MCF 10A (cell line): ENCODE measurements around the gene MAMDC4. TPM values are rescaled to one million over a fixed set of nuclear protein-coding genes. Genes with fewer than 3 reads are reported as not detected.
A peak's percentile ranks its signal among the peaks of the same experiment; 100 is the strongest.

Experiments used
- BruUV-seq: library from RNA; stranded (reverse); fragments of 400-500 nt; replicated peaks from 2 replicates; lab custom pipeline; 2021; lab: Mats Ljungman, UMichigan
- CTCF ChIA-PET: fragments of 300-600 bp; sonication (Branson Sonifier 250); formaldehyde crosslinking; extraction: SDS; loops from one replicate; lab custom pipeline; 2021; ENCODE audit warnings: antibody characterized with exemption, inconsistent platforms; lab: Yijun Ruan, JAX
- POLR2A ChIA-PET: fragments of 300-600, 350-650 bp; sonication (Branson Sonifier 250); formaldehyde crosslinking; extraction: SDS; loops from one replicate; lab custom pipeline; 2020; ENCODE audit warnings: antibody characterized with exemption, inconsistent platforms; lab: Yijun Ruan, JAX
- DNase-seq: peaks from one replicate; pipeline ENCODE4 v3.0.0-alpha.2; 2018; ENCODE audit not compliant: unreplicated experiment
- H3K27ac Mint-ChIP-seq: one replicate; pipeline ENCODE4 v1.8.0; 2022; ENCODE audit warnings: mild to moderate bottlenecking, low read depth, mixed read lengths; ENCODE audit not compliant: unreplicated experiment
- H3K27me3 Mint-ChIP-seq: one replicate; pipeline ENCODE4 v1.8.0; 2022; ENCODE audit warnings: mixed read lengths; ENCODE audit not compliant: insufficient read depth, unreplicated experiment
- H3K36me3 Mint-ChIP-seq: one replicate; pipeline ENCODE4 v1.8.0; 2022; ENCODE audit warnings: mild to moderate bottlenecking, moderate library complexity, mixed read lengths; ENCODE audit not compliant: insufficient read depth, unreplicated experiment
- H3K4me1 Mint-ChIP-seq: one replicate; pipeline ENCODE4 v1.8.0; 2022; ENCODE audit warnings: mixed read lengths; ENCODE audit not compliant: insufficient read depth, unreplicated experiment
- H3K4me3 Mint-ChIP-seq: one replicate; pipeline ENCODE4 v1.8.0; 2022; ENCODE audit warnings: mild to moderate bottlenecking, moderate library complexity, mixed read lengths; ENCODE audit not compliant: unreplicated experiment
- H3K9me3 Mint-ChIP-seq: one replicate; pipeline ENCODE4 v1.8.0; 2022; ENCODE audit warnings: mixed read lengths; ENCODE audit not compliant: unreplicated experiment
- CTCF ChIP-seq: fragments of 200-600 bp; IDR thresholded peaks from one replicate; pipeline ENCODE4 v1.8.0; 2022; ENCODE audit warnings: antibody characterized with exemption, mild to moderate bottlenecking; ENCODE audit not compliant: unreplicated experiment
- intact Hi-C: fragments of 100-400 bp; cut with micrococcal nuclease; formaldehyde crosslinking; loops from 2 replicates; pipeline ENCODE4 v1.14.1; 2022
- total RNA-seq: library from RNA; stranded (reverse); gene quantifications from 2 replicates; pipeline ENCODE4 v1.2.3, GENCODE V29; 2022

The MAMDC4 gene
- total RNA-seq, 1 experiment from 2014 or later: 14.1 TPM

GRCh38 chr9:136902259-136902821, 50.2 kb downstream of the MAMDC4 start:
- Mint-ChIP-seq H3K36me3 (peaks cover 58% of the 10 kb centered on the region), H3K27me3 (no peaks in the 10 kb centered on the region), H3K9me3 (no peaks in the 10 kb centered on the region), H3K4me3 (peak overlapping the region; percentile 55), H3K27ac (peak overlapping the region; percentile 87), H3K4me1 (peaks cover 19% of the 10 kb centered on the region)
- CTCF ChIA-PET: interaction anchor here (0.9 to 1.9 kb wide), 5 partner anchors 14 to 165 kb away, joined by 3 to 7 read pairs (median 3); no protein-coding TSS in a partner anchor
- no TSS peak for BruUV-seq
- POLR2A ChIA-PET: interaction anchor here (1.0 to 3.2 kb wide), 5 partner anchors 16 to 124 kb away, joined by 3 to 28 read pairs (median 4); partner anchors contain the start of genes FBXW5, RABL6 and TRAF2
- intact Hi-C loops: no loop called here
- no peak for TF ChIP-seq CTCF
- peak; percentile 58 for DNase-seq

GRCh38 chr9:136903041-136903554, 51.0 kb downstream of the MAMDC4 start:
- H3K36me3 Mint-ChIP-seq: peaks cover 62% of the 10 kb centered on the region
- H3K4me3 Mint-ChIP-seq: no peak overlapping the region
- H3K9me3 Mint-ChIP-seq: no peaks in the 10 kb centered on the region
- POLR2A ChIA-PET: interaction anchor here (1.0 to 3.2 kb wide), 4 partner anchors 16 to 125 kb away, joined by 3 to 28 read pairs (median 4); partner anchors contain the start of genes RABL6 and TRAF2
- H3K27me3 Mint-ChIP-seq: no peaks in the 10 kb centered on the region
- H3K4me1 Mint-ChIP-seq: peaks cover 19% of the 10 kb centered on the region
- peak overlapping the region; percentile 87 for H3K27ac Mint-ChIP-seq
- intact Hi-C loops: no loop called here
- no TSS peak for BruUV-seq
- no peak for DNase-seq
- no peak for TF ChIP-seq CTCF
- CTCF ChIA-PET: interaction anchor here (1.9 kb wide), 1 partner anchor 15 kb away, joined by 6 read pairs; no protein-coding TSS in a partner anchor

- Mint-ChIP-seq H3K27me3 (no peaks in the 10 kb centered on the region), H3K4me3 (no peak overlapping the region), H3K9me3 (no peaks in the 10 kb centered on the region), H3K4me1 (peaks cover 9% of the 10 kb centered on the region), H3K27ac (no peak overlapping the region), H3K36me3 (peaks cover 52% of the 10 kb centered on the region)
- DNase-seq: no peak
- ChIA-PET POLR2A (no interaction called here), CTCF (no interaction called here)
- intact Hi-C loops: no loop called here
- BruUV-seq: no TSS peak
- TF ChIP-seq CTCF: no peak
Measured at GRCh38 chr9:136906266-136906665, 54.1 kb downstream of the MAMDC4 start.

- no peaks in the 10 kb centered on the region for H3K9me3 Mint-ChIP-seq
- no peaks in the 10 kb centered on the region for H3K27me3 Mint-ChIP-seq
- DNase-seq: no peak
- H3K36me3 Mint-ChIP-seq: peaks cover 57% of the 10 kb centered on the region
- POLR2A ChIA-PET: interaction anchor here (0.6 kb wide), 1 partner anchor 11 kb away, joined by 4 read pairs; no protein-coding TSS in a partner anchor
- H3K27ac Mint-ChIP-seq: peak overlapping the region; percentile 35
- BruUV-seq: no TSS peak
- CTCF ChIA-PET: interaction anchor here (0.7 to 1.3 kb wide), 2 partner anchors 10 to 122 kb away, joined by 3 to 5 read pairs; no protein-coding TSS in a partner anchor
- H3K4me3 Mint-ChIP-seq: no peak overlapping the region
- intact Hi-C loops: no loop called here
- no peak for TF ChIP-seq CTCF
- H3K4me1 Mint-ChIP-seq: no peaks in the 10 kb centered on the region
Measured at GRCh38 chr9:136907011-136907914, 55.1 kb downstream of the MAMDC4 start.
